IMR-90 (cell line): ENCODE data around the gene GSTM3.

Source experiments
- BHLHE40 ChIP-seq: fragments of 150-350 bp; IDR thresholded peaks from 2 replicates; pipeline ENCODE4 v1.6.1; 2016; ENCODE audit warnings: mild to moderate bottlenecking, low read depth, low read length
- CEBPB ChIP-seq: IDR thresholded peaks from 2 replicates; pipeline ENCODE4 v1.6.1; 2012; ENCODE audit warnings: low read depth, low read length, improper control_type of control experiment
- FOS ChIP-seq: fragments of 150-350 bp; IDR thresholded peaks from 2 replicates; pipeline ENCODE4 v1.6.1; 2016; ENCODE audit warnings: low read depth, low read length
- MAFK ChIP-seq: IDR thresholded peaks from 2 replicates; pipeline ENCODE4 v1.6.1; 2012; ENCODE audit warnings: low read depth, low read length, improper control_type of control experiment
- MXI1 ChIP-seq: IDR thresholded peaks from 2 replicates; pipeline ENCODE4 v1.6.1; 2012; ENCODE audit warnings: low read depth, mild to moderate bottlenecking, low read length, moderate library complexity, borderline replicate concordance
- NFE2L2 ChIP-seq: fragments of 150-350 bp; IDR thresholded peaks from 2 replicates; pipeline ENCODE4 v1.6.1; 2016; ENCODE audit warnings: low read depth, mild to moderate bottlenecking, low read length
- POLR2A ChIP-seq: IDR thresholded peaks from 2 replicates; pipeline ENCODE4 v1.6.1; 2012; ENCODE audit warnings: mild to moderate bottlenecking, low read depth, low read length
- RAD21 ChIP-seq: IDR thresholded peaks from 2 replicates; pipeline ENCODE4 v1.6.1; 2012; ENCODE audit warnings: low read length, improper control_type of control experiment
- RFX5 ChIP-seq: IDR thresholded peaks from 2 replicates; pipeline ENCODE4 v1.8.0; 2012; ENCODE audit warnings: low read depth, mild to moderate bottlenecking, low read length, moderate library complexity
- SMC3 ChIP-seq: fragments of 150-350 bp; IDR thresholded peaks from 2 replicates; pipeline ENCODE4 v1.6.1; 2016; ENCODE audit warnings: low read depth, mild to moderate bottlenecking, antibody characterized with exemption, low read length, moderate library complexity
- TF ChIP-seq, protein P1 (sequence below): conservative IDR thresholded peaks from 2 replicates; pipeline ENCODE4 v1.5.1; 2012; ENCODE audit warnings: mild to moderate bottlenecking, low read depth, low read length, improper control_type of control experiment
- TF ChIP-seq, protein P2 (sequence below): fragments of 150-350 bp; IDR thresholded peaks from 2 replicates; pipeline ENCODE4 v1.6.1; 2017; ENCODE audit warnings: mild to moderate bottlenecking, antibody characterized with exemption, low read length, low read depth

DNA sequence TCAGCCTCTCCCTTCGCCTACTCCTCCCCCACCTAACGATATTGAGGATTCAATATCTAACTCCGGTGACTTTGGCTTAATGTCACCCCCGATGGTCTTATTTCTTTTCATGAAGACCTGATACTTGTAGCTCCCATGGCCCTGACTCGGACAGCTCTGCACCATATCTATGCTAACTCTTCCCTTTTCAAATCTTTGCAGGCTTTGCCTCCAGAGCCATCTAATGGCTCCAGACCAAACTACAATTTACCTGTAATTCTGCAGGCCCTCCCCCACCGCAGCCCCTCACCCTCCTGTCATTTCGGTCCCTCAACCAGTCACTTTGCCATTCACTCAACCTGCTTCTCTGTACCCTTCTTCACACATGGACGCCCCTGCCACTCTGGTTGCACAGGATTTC, 36.7 kb downstream of the GSTM3 start:
- TF ChIP-seq, protein P1, sequence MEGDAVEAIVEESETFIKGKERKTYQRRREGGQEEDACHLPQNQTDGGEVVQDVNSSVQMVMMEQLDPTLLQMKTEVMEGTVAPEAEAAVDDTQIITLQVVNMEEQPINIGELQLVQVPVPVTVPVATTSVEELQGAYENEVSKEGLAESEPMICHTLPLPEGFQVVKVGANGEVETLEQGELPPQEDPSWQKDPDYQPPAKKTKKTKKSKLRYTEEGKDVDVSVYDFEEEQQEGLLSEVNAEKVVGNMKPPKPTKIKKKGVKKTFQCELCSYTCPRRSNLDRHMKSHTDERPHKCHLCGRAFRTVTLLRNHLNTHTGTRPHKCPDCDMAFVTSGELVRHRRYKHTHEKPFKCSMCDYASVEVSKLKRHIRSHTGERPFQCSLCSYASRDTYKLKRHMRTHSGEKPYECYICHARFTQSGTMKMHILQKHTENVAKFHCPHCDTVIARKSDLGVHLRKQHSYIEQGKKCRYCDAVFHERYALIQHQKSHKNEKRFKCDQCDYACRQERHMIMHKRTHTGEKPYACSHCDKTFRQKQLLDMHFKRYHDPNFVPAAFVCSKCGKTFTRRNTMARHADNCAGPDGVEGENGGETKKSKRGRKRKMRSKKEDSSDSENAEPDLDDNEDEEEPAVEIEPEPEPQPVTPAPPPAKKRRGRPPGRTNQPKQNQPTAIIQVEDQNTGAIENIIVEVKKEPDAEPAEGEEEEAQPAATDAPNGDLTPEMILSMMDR = no peak
- TF ChIP-seq FOS (no peak), SMC3 (no peak), RAD21 (no peak), NFE2L2 (no peak), POLR2A (no peak), MXI1 (no peak), MAFK (no peak), CEBPB (no peak), RFX5 (no peak), BHLHE40 (no peak)
- TF ChIP-seq, protein P2, sequence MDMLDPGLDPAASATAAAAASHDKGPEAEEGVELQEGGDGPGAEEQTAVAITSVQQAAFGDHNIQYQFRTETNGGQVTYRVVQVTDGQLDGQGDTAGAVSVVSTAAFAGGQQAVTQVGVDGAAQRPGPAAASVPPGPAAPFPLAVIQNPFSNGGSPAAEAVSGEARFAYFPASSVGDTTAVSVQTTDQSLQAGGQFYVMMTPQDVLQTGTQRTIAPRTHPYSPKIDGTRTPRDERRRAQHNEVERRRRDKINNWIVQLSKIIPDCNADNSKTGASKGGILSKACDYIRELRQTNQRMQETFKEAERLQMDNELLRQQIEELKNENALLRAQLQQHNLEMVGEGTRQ = no peak
